Astrocyte of the cerebellum (primary cell): ENCODE measurements around the gene MBD2.
A peak's percentile ranks its signal among the peaks of the same experiment; 100 is the strongest.

ENCODE experiments used
- DNase-seq: peaks from one replicate; pipeline ENCODE4 v3.0.0-alpha.2; 2011; ENCODE audit warnings: low read depth
- H3K4me3 ChIP-seq: 2 replicates; pipeline ENCODE4 v1.5.1; 2011; ENCODE audit warnings: mild to moderate bottlenecking, low read depth, low read length, moderate library complexity
- CTCF ChIP-seq: IDR thresholded peaks from 2 replicates; pipeline ENCODE4 v1.5.1; 2012; ENCODE audit warnings: low read length, low read depth, moderate library complexity, mild to moderate bottlenecking; ENCODE audit errors: missing control alignments
- in situ Hi-C: cut with HindIII; loops from 2 replicates; pipeline ENCODE4 v1.10.0; 2017; ENCODE audit warnings: low sequenced_read_pairs

MBD2 gene

GRCh38 chr18:54173250-54173649 lies 51.2 kb downstream of the MBD2 start:
- in situ Hi-C loops: no loop called here
- no peak for TF ChIP-seq CTCF
- no peak for DNase-seq
- no peak overlapping the region for H3K4me3 ChIP-seq

GRCh38 chr18:54169431-54170403 lies 54.8 kb downstream of the MBD2 start:
- in situ Hi-C loops: no loop called here
- DNase-seq: no peak

GRCh38 chr18:54165450-54165849 lies 59.0 kb downstream of the MBD2 start:
- in situ Hi-C loops: no loop called here
- DNase-seq: no peak
- no peak for TF ChIP-seq CTCF
- no peak overlapping the region for H3K4me3 ChIP-seq

More at GRCh38 chr18:54169431-54170403, 54.8 kb downstream of the MBD2 start:
- H3K4me3 ChIP-seq: no peak overlapping the region
- TF ChIP-seq CTCF: no peak

GRCh38 chr18:54163453-54163852 lies 61.0 kb downstream of the MBD2 start:
- in situ Hi-C loops: no loop called here
- no peak overlapping the region for H3K4me3 ChIP-seq
- no peak for DNase-seq
- TF ChIP-seq CTCF: no peak

- TF ChIP-seq CTCF: no peak
- peak; percentile 59 for DNase-seq
- in situ Hi-C loops: no loop called here
- H3K4me3 ChIP-seq: no peak overlapping the region
Observed at GRCh38 chr18:54162431-54162830, 62.0 kb downstream of the MBD2 start.

GRCh38 chr18:54161267-54161666 lies 63.2 kb downstream of the MBD2 start:
- in situ Hi-C loops: no loop called here
- no peak for DNase-seq
- no peak overlapping the region for H3K4me3 ChIP-seq
- TF ChIP-seq CTCF: no peak
